ENCODE measurements around the gene DOC2A. TPM values are rescaled to one million over a fixed set of nuclear protein-coding genes. Genes with fewer than 3 reads are reported as not detected.

DOC2A gene
- total RNA-seq, 3 donors from 2014 or later: 0.48 to 4.5 (median 2.3) TPM

DNA sequence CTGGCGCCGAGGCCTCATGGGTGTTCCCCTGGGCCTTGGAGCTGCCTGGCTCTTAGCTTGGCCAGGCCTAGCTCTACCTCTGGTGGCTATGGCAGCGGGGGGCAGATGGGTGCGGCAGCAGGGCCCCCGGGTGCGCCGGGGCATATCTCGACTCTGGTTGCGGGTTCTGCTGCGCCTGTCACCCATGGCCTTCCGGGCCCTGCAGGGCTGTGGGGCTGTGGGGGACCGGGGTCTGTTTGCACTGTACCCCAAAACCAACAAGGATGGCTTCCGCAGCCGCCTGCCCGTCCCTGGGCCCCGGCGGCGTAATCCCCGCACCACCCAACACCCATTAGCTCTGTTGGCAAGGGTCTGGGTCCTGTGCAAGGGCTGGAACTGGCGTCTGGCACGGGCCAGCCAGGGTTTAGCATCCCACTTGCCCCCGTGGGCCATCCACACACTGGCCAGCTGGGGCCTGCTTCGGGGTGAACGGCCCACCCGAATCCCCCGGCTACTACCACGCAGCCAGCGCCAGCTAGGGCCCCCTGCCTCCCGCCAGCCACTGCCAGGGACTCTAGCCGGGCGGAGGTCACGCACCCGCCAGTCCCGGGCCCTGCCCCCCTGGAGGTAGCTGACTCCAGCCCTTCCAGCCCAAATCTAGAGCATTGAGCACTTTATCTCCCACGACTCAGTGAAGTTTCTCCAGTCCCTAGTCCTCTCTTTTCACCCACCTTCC lies 23.3 kb downstream of the DOC2A start:
- H3K4me3 ChIP-seq: no peak overlapping the region
- intact Hi-C loops (cut with DNase I; ENCODE audit: low total_unique reads): no loop called here
- no peak overlapping the region for H3K27ac ChIP-seq
- no peaks in the 10 kb centered on the region for H3K27me3 ChIP-seq
- no peak for DNase-seq (ENCODE audit: low spot score in 2 of 2)
- H3K36me3 ChIP-seq: peaks cover 31% of the 10 kb centered on the region
- H3K4me1 ChIP-seq: no peaks in the 10 kb centered on the region
- no peaks in the 10 kb centered on the region for H3K9me3 ChIP-seq
- TF ChIP-seq POLR2AphosphoS5 (IDR thresholded peaks at IDR 0.05): no peak
- TF ChIP-seq, protein P1, sequence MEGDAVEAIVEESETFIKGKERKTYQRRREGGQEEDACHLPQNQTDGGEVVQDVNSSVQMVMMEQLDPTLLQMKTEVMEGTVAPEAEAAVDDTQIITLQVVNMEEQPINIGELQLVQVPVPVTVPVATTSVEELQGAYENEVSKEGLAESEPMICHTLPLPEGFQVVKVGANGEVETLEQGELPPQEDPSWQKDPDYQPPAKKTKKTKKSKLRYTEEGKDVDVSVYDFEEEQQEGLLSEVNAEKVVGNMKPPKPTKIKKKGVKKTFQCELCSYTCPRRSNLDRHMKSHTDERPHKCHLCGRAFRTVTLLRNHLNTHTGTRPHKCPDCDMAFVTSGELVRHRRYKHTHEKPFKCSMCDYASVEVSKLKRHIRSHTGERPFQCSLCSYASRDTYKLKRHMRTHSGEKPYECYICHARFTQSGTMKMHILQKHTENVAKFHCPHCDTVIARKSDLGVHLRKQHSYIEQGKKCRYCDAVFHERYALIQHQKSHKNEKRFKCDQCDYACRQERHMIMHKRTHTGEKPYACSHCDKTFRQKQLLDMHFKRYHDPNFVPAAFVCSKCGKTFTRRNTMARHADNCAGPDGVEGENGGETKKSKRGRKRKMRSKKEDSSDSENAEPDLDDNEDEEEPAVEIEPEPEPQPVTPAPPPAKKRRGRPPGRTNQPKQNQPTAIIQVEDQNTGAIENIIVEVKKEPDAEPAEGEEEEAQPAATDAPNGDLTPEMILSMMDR (IDR thresholded peaks at IDR 0.05): no peak
- no peak for TF ChIP-seq POLR2A (IDR thresholded peaks at IDR 0.05)

DNA sequence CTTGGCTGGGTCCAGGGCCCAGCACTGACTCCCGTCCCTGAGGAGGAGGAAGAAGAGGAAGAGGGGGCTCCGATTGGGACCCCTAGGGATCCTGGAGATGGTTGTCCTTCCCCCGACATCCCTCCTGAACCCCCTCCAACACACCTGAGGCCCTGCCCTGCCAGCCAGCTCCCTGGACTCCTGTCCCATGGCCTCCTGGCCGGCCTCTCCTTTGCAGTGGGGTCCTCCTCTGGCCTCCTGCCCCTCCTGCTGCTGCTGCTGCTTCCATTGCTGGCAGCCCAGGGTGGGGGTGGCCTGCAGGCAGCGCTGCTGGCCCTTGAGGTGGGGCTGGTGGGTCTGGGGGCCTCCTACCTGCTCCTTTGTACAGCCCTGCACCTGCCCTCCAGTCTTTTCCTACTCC lies 23.9 kb downstream of the DOC2A start:
- Histone ChIP-seq H3K4me3 (no peak overlapping the region), H3K36me3 (peaks cover 31% of the 10 kb centered on the region), H3K27ac (no peak overlapping the region), H3K9me3 (no peaks in the 10 kb centered on the region), H3K27me3 (no peaks in the 10 kb centered on the region), H3K4me1 (no peaks in the 10 kb centered on the region)
- TF ChIP-seq POLR2A (IDR thresholded peaks at IDR 0.05) (no peak), POLR2AphosphoS5 (IDR thresholded peaks at IDR 0.05) (no peak)
- TF ChIP-seq, protein P1 (IDR thresholded peaks at IDR 0.05): no peak
- DNase-seq (ENCODE audit: low spot score in 2 of 2): no peak
- intact Hi-C loops (cut with DNase I; ENCODE audit: low total_unique reads): no loop called here

DNA sequence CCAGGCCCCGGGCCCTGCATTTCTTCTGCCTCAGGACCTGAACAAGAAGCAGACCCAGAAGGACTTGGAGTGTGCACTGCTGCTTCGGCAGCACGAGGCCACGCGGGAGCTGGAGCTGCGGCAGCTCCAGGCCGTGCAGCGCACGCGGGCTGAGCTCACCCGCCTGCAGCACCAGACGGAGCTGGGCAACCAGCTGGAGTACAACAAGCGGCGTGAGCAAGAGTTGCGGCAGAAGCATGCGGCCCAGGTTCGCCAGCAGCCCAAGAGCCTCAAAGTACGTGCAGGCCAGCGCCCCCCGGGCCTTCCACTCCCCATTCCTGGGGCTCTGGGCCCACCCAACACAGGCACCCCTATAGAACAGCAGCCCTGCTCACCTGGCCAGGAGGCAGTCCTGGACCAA lies 24.6 kb downstream of the DOC2A start:
- intact Hi-C loops (cut with DNase I; ENCODE audit: low total_unique reads): no loop called here
- TF ChIP-seq, protein P1 (IDR thresholded peaks at IDR 0.05): no peak
- TF ChIP-seq POLR2AphosphoS5 (IDR thresholded peaks at IDR 0.05): no peak
- TF ChIP-seq POLR2A (IDR thresholded peaks at IDR 0.05): no peak
- Histone ChIP-seq H3K27me3 (no peaks in the 10 kb centered on the region), H3K4me1 (no peaks in the 10 kb centered on the region), H3K9me3 (no peaks in the 10 kb centered on the region), H3K27ac (no peak overlapping the region), H3K4me3 (no peak overlapping the region), H3K36me3 (peaks cover 31% of the 10 kb centered on the region)
- DNase-seq (ENCODE audit: low spot score in 2 of 2): no peak

DNA sequence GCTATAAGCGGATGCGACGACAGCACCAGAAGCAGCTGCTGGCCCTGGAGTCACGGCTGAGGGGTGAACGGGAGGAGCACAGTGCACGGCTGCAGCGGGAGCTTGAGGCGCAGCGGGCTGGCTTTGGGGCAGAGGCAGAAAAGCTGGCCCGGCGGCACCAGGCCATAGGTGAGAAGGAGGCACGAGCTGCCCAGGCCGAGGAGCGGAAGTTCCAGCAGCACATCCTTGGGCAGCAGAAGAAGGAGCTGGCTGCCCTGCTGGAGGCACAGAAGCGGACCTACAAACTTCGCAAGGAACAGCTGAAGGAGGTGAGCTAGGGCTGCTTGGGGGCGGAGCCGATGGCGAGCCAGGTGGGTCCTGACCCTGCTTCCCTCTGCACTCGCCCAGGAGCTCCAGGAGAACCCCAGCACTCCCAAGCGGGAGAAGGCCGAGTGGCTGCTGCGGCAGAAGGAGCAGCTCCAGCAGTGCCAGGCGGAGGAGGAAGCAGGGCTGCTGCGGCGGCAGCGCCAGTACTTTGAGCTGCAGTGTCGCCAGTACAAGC lies 25.5 kb downstream of the DOC2A start:
- peaks cover 39% of the 10 kb centered on the region for H3K36me3 ChIP-seq
- TF ChIP-seq, protein P1 (IDR thresholded peaks at IDR 0.05): no peak
- TF ChIP-seq POLR2A (IDR thresholded peaks at IDR 0.05): no peak
- no peak for TF ChIP-seq POLR2AphosphoS5 (IDR thresholded peaks at IDR 0.05)
- no peaks in the 10 kb centered on the region for H3K4me1 ChIP-seq
- H3K27ac ChIP-seq: no peak overlapping the region
- intact Hi-C loops (cut with DNase I; ENCODE audit: low total_unique reads): no loop called here
- no peak overlapping the region for H3K4me3 ChIP-seq
- DNase-seq (ENCODE audit: low spot score in 2 of 2): no peak
- H3K27me3 ChIP-seq: no peaks in the 10 kb centered on the region
- H3K9me3 ChIP-seq: no peaks in the 10 kb centered on the region

DNA sequence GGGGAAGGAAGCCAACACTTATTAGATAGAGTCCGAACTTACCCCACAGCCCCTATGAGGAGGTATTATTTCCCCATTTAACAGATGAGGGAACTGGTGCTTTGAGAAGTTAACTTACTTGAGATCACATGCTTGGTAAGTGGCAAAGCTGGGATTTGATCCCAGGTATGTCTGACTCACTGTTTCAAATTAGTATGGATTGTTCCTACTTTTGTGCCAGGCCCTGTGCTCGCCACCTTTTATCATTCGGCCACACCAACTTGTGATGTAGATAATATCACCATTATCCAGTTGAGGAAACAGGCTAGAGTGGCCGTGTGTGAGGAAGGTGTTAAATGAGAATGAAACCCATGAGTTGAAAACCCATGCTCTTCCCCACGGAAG lies 26.1 kb downstream of the DOC2A start:
- Histone ChIP-seq H3K4me3 (no peak overlapping the region), H3K4me1 (no peaks in the 10 kb centered on the region), H3K27me3 (no peaks in the 10 kb centered on the region), H3K36me3 (peaks cover 34% of the 10 kb centered on the region), H3K9me3 (no peaks in the 10 kb centered on the region), H3K27ac (no peak overlapping the region)
- DNase-seq (ENCODE audit: low spot score in 2 of 2): no peak
- intact Hi-C loops (cut with DNase I; ENCODE audit: low total_unique reads): no loop called here
- TF ChIP-seq POLR2A (IDR thresholded peaks at IDR 0.05) (no peak), POLR2AphosphoS5 (IDR thresholded peaks at IDR 0.05) (no peak)
- TF ChIP-seq, protein P1 (IDR thresholded peaks at IDR 0.05): no peak
